T47D (cell line): ENCODE results near the gene SOCS4.
"Not testable (repeated sequence)": the region's sequence is repeated elsewhere in the genome, so short reads cannot be mapped to it uniquely, and the experiment has no call there.

Experiments
- DNase-seq, 2 experiments: peaks; one replicate each; pipeline versions ENCODE4 v3.0.0 to v3.0.0-alpha.2; 2011 to 2012; ENCODE audit warnings: low read depth in 1 of 2, low spot score in 1 of 2
- JUND ChIP-seq: IDR thresholded peaks from 2 replicates; pipeline ENCODE4 v1.6.1; 2012; ENCODE audit warnings: low read depth
- in situ Hi-C: cut with HindIII; loops from 2 replicates; pipeline ENCODE4 v1.10.0; 2016; ENCODE audit warnings: low sequenced_read_pairs, low pct_unique_long_range_greater_than_20kb

SOCS4 gene

DNA sequence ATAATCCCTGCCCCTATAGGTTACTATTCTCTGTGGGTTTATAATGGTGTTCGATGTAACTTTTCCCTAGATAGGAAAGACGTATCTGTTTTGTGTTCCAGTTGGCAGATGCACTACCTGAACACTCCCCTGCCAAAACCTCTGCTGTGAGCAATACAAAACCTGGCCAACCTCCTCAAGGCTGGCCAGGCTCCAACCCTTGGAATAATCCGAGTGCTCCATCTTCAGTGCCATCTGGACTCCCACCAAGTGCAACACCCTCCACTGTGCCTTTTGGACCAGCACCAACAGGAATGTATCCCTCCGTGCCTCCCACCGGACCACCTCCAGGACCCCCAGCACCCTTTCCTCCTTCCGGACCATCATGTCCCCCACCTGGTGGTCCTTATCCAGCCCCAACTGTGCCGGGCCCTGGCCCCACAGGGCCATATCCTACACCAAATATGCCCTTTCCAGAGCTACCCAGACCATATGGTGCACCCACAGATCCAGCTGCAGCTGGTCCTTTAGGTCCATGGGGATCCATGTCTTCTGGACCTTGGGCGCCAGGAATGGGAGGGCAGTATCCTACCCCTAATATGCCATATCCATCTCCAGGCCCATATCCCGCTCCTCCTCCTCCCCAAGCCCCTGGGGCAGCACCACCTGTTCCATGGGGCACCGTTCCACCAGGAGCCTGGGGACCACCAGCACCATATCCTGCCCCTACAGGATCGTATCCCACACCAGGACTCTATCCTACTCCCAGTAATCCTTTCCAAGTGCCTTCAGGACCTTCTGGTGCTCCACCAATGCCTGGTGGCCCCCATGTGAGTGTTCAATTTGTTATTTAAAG lies 35.7 kb downstream of the SOCS4 start:
- in situ Hi-C loops: no loop called here
- DNase-seq: no peak
- no peak for TF ChIP-seq JUND

DNA sequence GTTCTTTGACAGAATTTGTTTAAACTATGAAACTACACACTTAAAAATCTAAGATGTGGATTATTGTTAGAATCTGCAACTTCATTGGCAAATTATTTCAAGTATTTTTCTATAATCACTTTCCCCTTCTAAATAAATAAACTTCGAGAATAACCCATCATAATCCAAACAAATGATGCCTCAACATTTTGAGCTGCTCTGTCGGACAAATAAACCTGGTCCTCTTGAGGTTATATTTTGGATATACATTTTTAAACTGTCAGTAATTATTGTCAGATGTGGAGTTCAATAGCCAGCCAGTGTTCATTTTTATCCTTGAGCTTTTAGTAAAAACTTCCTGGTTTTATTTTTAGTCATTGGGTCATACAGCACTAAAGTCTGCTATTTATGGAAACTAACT lies 37.9 kb downstream of the SOCS4 start:
- DNase-seq, in situ Hi-C loops: not testable (repeated sequence)

DNA sequence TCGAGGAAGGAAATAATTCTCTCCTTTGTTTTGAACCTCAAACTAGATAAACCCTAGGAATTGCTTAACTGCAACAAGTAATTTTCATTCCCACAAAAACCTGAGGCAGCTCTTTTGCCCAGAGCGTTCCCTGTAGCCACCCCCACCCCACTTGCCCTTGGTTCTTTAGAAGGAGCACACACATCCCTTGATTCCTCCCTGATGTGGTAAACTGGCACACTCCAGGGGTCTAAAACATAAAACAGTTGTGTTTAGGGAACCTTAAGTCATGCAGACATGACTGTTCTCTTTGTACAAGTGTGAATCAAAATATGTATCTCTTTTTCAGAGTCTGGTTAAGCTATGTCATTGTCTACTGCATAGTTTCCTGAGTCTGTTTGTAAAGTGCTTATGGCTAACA lies 38.4 kb downstream of the SOCS4 start:
- no peak for TF ChIP-seq JUND
- no peak for DNase-seq
- in situ Hi-C loops: no loop called here

DNA sequence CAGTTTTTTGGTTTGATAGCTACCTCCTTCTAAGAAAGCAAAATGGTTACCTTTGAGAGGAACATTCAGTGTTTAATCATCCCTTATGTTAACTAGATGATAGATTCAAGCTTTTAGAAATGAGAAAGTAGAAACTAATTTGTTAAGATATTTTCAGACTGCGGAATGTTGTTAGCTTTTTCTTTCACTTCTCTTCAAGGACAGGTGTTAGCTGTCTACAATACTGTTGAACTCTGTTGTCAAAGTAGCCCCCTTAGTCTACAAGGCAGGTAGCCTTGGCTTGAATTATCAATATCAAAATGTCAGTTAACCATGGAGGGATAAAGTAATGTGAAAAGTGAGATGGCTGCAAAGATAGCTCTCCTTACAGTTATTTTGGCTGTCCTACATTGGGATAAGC lies 39.2 kb downstream of the SOCS4 start:
- no peak for DNase-seq
- in situ Hi-C loops: no loop called here
- TF ChIP-seq JUND: no peak

DNA sequence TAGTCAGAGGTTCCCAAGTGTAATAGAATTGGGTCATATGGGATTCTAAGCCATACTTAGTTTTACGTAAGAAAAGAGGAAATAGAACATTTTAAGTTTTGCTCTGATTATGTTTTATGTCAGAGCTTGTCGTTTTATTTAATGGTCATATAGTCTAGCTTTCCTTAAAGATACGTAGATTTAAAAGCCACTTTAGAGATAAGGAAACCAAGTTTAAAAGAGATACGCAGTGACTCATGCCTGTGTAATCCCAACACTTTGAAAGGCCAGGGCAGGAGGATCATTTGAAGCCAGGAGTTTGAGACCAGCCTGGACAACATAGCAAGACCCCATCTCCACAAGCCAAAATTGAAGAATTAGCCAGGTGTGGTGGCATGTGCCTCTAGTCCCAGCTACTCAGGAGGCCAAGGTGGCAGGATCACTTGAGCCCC lies 44.0 kb downstream of the SOCS4 start:
- TF ChIP-seq JUND: no peak
- DNase-seq: no peak
- in situ Hi-C loops: no loop called here

DNA sequence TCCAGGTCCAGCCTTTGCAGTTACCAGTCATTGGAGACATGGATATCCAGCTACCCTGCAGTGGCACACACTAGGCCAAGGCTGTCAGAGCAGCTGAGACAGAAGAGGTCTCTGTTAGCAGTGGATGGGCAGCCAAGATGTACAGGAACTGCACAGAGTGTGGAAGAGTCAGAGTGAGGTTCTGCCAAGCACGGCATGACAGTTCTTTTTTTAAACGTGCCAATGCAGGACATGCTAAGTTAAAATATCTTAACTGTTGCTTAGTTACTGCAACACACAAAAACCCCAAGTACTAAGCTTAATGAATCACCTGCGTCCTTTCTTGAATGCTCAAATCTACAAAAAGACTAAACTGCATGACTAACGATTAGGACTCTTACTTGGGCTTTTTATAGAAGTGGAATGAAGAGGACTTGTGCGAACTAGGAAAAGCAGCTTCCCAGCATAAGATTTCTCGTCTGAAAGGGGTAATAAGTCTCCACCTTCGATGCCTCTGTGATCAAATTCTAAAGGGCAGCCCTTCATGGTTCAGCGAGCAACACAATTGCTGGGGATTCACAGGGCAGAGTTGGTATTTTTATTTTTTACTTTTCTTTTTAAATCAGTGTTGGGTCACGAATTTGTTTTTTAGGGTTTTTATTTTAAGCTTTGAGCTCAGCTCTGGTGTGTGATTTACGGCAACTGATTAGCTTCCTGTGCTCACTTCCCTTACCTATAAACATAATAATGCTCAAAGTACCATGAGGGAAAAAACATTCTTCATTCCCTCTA lies 45.0 kb downstream of the SOCS4 start:
- DNase-seq: no peak
- in situ Hi-C loops: no loop called here
- TF ChIP-seq JUND: no peak

DNA sequence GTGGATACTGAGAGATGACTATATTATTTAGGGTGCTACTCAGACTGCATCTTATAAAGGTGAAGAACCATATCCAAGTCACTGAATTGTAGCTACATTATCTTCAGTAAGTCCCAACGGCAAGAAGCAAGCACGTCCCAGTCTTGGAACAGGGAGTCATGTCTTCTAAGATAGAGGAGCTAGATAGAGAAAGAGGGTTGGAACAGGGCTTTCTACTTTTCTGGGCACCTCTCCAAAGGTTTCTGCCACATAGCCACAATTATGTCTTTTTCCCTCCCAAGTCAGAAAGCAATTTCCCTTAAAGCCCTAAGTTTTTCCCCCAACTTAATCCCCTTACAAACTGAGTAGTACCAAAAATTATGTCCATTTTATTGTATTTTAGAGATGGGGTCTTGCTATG lies 46.8 kb downstream of the SOCS4 start:
- TF ChIP-seq JUND: no peak
- no peak for DNase-seq
- in situ Hi-C loops: no loop called here

DNA sequence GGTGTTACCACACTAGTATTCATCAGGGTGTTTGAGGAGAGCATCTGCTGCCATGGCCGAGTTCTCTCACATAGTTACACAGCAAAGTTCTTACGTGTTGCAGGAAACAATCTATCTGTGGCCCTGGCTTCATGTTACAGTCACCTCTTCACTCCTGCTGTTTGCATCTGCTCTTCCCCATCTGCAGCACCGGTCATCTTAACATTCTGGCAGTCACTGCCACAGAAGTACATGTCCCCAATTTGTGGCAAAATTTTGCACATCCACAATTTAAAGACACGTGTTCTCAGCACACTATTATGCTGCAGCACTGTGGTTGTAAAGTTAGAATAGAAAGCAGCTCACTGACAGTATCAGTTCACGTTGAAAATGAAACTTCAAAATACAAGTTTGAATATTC lies 47.6 kb downstream of the SOCS4 start:
- peak in 1 of 2 experiments; percentile 19 for DNase-seq
- in situ Hi-C loops: no loop called here
- TF ChIP-seq JUND: no peak

DNA sequence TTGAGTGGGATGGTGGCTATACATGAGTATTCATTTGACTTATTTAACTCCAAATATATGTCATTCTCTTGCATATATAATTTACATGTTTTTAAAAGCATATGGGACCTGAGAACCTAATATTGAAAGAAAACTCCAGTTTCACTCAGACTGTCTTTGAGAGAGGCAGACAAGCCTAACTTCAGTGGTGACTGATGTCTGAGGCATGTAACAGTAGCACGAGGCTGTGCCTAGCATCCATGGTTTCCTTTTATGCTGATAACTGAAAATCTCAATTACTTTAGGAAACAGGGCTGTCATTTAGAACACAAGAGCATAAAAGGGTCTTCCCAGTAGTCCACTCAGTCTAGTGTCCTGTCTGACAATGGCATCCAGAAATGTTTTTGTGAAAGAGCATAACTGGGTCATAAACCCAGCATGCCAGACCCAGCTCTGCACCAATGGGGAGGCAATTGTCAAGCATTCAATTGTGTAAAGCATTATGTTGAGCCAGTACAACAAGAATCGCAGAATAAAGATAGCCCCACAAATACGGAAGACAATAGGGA lies 48.7 kb downstream of the SOCS4 start:
- TF ChIP-seq JUND: no peak
- in situ Hi-C loops: no loop called here
- DNase-seq: no peak

DNA sequence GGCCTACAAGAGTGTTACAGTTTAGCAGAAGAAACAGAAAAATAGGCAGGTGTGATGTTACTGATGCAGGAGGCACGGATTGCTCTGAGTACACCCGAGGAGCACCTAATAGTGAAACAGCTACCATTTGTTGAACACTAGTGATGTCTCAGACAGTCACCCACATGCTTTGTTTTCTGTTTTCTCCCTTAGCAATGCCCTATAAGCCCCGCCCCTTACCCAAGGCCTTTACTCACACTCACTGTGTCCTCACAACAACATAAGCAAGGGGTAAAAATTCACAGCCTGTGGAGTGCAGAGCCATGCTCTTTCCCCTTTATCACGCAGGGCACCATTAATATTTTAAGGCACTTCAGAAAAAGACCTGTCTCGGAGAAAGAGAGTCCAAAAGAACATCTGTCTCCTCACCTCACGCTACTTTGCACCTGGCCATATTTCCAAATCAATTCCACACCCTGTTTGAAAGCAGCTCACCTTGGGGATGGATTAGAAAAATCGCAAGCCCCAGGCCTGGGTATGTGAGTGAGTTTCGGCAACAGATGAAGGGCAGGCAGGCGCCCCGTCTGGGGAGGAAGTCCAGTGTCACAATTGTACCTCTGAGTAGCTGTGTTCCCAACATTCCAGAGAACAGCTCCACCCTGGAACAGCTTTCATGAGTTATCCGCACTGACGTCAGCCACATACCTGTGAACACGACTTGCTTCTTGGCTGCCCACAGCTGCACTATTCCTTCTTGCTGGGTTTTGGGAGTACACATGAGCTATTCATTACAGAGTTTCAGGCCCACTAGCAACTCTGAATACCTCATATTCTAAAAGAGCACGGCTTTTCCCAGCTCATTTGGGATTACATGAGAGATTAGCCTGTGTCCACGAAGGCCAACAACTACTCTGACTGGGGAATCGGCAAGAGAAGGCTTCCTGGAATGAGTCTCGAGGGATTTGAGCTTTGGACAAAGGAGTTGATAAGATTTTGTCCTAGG lies 50.4 kb downstream of the SOCS4 start:
- in situ Hi-C loops: no loop called here
- no peak for TF ChIP-seq JUND
- no peak for DNase-seq

DNA sequence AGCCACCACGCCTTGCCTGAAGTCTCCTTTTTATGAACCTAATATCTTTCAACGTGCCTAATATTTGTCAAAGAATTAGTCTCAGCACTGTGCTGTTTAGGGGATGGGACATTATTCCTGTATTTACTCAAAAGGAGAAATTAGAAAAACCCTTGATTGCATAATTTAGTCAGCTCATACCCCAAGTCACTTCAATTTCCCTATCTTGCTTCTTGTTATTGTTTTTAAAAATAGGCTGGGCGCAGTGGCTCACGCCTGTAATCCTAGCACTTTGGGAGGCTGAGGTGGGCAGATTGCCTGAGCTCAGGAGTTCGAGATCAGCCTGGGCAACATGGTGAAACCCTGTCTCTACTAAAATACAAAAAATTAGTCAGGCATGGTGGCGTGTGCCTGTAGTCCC lies 52.9 kb downstream of the SOCS4 start:
- DNase-seq, in situ Hi-C loops: not testable (repeated sequence)

DNA sequence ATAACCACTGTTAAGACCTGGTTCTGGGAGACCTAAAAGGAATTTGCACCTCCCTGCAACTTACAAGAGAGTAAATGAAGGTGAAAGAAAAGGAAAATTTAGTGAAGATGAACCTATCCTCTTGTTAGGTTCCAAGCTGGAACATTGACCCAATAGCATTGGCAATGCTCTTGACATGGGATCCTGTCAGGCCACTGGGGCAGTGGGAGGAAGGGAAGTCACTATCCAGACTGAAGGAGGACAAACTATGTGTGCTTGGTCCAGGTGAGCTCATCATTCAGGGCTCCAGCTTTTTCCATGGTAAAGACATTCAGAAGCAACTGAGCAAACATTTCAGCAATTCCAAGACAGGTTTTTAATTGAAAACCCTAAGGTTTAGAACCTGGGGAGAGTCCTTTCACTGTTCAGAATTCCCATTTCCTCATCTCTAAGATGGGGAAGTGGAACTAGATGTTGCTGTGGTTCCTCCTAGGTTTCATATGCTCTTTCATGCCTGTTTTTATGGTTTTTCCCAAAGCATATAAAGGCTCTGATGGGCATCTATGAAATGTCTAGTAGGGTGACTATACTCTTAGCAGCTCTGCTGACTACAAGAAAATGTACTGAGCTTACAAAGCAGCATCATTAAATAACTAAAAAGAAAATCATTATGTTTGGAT lies 57.5 kb downstream of the SOCS4 start:
- TF ChIP-seq JUND: no peak
- DNase-seq: no peak
- in situ Hi-C loops: no loop called here
